Measurements from ENCODE around the gene ARHGAP31. TPM values are rescaled to one million over a fixed set of nuclear protein-coding genes. Genes with fewer than 3 reads are reported as not detected.

Gene ARHGAP31
- total and polyA plus RNA-seq, 10 donors: 2.0 to 38.0 (median 25.3) TPM

DNA sequence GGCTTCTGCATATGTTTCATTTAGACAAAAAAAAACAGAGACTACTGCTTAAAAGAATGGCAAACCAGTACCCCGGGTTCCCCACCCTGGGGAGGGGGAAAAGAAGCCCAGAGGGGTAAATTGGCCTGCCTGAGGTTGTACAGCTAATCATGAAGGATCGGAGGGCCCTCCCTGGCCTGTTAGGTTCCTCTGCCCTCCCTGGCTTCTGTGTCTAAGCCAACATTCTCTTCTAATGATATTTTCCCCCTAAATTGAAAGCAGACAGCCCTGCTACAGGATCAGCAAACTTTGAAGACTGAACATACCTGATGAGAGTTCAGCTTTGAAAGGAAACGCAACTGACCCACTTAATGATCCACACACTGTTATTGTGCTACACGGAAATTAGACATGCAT lies 2.5 kb downstream of the ARHGAP31 start:
- 66 to 82% (median 76%) methylated on average over 4 of the region's 4 CpGs for WGBS, 5 donors
- H3K4me3 ChIP-seq: peak overlapping the region in 7 of 8 donors; percentile 8 to 80 (median 71)
- intact Hi-C loops (cut with DNase I; ENCODE audit: low total_unique reads): no loop called here
- H3K36me3 ChIP-seq: peaks cover 0 to 9% (median 0%) of the 10 kb centered on the region in 6 donors
- H3K27ac ChIP-seq: peak overlapping the region in 5 of 8 donors; percentile 15 to 97 (median 94)
- H3K27me3 ChIP-seq (replicated peaks in 1 of 7): no peaks in the 10 kb centered on the region
- H3K4me1 ChIP-seq: peaks cover 21 to 86% (median 60%) of the 10 kb centered on the region in 6 donors
- DNase-seq: peak; percentile 31
- no peaks in the 10 kb centered on the region for H3K9me3 ChIP-seq
- TF ChIP-seq POLR2AphosphoS5 (IDR thresholded peaks at IDR 0.05) (no peak), POLR2A (IDR thresholded peaks at IDR 0.05) (no peak), CTCF (IDR thresholded peaks at IDR 0.05 in 8 of 11, conservative IDR thresholded peaks at IDR 0.05 in 3 of 11) (no peak)

DNA sequence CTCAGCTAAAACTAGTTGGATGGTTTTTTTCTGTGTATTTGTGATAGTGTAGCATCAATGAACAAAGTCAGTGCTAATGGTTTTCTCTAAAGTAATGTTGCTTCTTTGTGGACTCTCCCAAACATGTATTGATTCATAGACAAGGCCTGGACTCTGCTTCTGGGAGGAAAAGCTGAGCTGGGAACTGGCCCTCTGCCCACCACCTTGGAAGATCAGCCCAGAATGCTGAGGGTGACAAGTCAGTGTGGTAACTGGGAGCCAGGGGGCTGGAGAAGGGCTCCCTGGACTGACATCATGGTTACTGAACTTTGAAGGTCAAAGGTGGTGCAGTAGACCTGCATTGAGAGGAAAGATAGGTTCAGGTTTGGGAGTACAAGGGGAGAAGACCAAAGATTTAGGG lies 3.0 kb downstream of the ARHGAP31 start:
- Histone ChIP-seq H3K27me3 (replicated peaks in 1 of 7) (no peaks in the 10 kb centered on the region), H3K36me3 (peaks cover 0 to 9% (median 0%) of the 10 kb centered on the region in 6 donors), H3K4me1 (peaks cover 22 to 89% (median 63%) of the 10 kb centered on the region in 6 donors), H3K9me3 (no peaks in the 10 kb centered on the region), H3K4me3 (peak overlapping the region in 2 of 8 donors; percentile 71 to 80), H3K27ac (peak overlapping the region in 3 of 8 donors; percentile 3 to 96 (median 94))
- TF ChIP-seq CTCF (IDR thresholded peaks at IDR 0.05 in 8 of 11, conservative IDR thresholded peaks at IDR 0.05 in 3 of 11): no peak
- no peak for TF ChIP-seq POLR2A (IDR thresholded peaks at IDR 0.05)
- TF ChIP-seq POLR2AphosphoS5 (IDR thresholded peaks at IDR 0.05): no peak
- DNase-seq: peak; percentile 47
- intact Hi-C loops (cut with DNase I; ENCODE audit: low total_unique reads): no loop called here

DNA sequence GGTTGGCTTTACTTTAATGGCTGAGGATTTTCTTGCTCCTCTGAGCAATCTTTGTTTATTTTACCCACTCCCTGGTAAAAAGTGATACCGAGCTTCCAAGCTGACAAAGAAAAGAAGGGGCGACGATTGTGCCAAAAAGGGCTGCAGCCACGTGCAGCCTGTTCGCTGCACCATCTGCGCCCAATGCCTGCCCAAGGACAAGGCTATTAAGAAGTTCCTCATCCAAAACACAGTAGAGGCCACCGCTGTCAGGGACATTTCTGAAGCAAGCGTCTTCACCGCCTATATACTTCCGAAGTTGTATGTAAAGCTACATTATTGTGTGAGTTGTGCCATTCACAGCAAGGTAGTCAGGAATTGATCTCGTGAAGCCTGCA lies 4.4 kb downstream of the ARHGAP31 start:
- TF ChIP-seq CTCF (IDR thresholded peaks at IDR 0.05 in 8 of 11, conservative IDR thresholded peaks at IDR 0.05 in 3 of 11): no peak
- no peak for TF ChIP-seq POLR2AphosphoS5 (IDR thresholded peaks at IDR 0.05)
- no peak for TF ChIP-seq POLR2A (IDR thresholded peaks at IDR 0.05)
- no peaks in the 10 kb centered on the region for H3K27me3 ChIP-seq (replicated peaks in 1 of 7)
- DNase-seq: peak; percentile 52
- WGBS, 5 donors: 71 to 82% (median 77%) methylated on average over 11 of the region's 11 CpGs
- H3K36me3 ChIP-seq: peaks cover 0 to 9% (median 0%) of the 10 kb centered on the region in 6 donors
- H3K27ac ChIP-seq: no peak overlapping the region
- no peak overlapping the region for H3K4me3 ChIP-seq
- peaks cover 27 to 89% (median 62%) of the 10 kb centered on the region in 6 donors for H3K4me1 ChIP-seq
- intact Hi-C loops (cut with DNase I; ENCODE audit: low total_unique reads): no loop called here
- H3K9me3 ChIP-seq: no peaks in the 10 kb centered on the region

DNA sequence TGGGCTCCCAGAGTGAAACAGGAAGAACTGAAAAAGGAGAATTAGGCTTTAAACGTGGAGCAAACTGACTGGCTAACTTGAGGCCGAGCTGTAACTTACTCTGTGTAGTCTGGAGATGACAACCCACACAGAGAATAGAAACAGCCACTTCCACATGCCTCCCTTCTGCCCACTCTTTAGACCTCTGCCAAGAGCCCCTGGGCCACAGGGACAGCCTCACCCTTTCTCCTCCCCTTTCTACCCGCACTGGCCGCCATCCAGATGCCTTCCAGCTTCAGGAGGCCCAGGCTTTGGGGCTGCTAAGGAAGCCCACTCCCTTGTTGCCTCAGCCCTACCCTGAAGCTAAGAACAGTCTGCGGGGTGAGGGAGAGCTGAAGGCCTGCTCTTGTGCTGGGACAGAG lies 6.8 kb downstream of the ARHGAP31 start:
- Histone ChIP-seq H3K4me1 (peaks cover 27 to 91% (median 63%) of the 10 kb centered on the region in 6 donors), H3K27me3 (replicated peaks in 1 of 7) (no peaks in the 10 kb centered on the region), H3K36me3 (peaks cover 0 to 9% (median 0%) of the 10 kb centered on the region in 6 donors), H3K4me3 (no peak overlapping the region), H3K9me3 (no peaks in the 10 kb centered on the region), H3K27ac (peak overlapping the region in 5 of 8 donors; percentile 27 to 63 (median 58))
- 59 to 79% (median 71%) methylated on average over 3 to 5 of the region's 5 CpGs for WGBS, 5 donors
- TF ChIP-seq POLR2A (IDR thresholded peaks at IDR 0.05): no peak
- no peak for TF ChIP-seq CTCF (IDR thresholded peaks at IDR 0.05 in 8 of 11, conservative IDR thresholded peaks at IDR 0.05 in 3 of 11)
- no peak for TF ChIP-seq POLR2AphosphoS5 (IDR thresholded peaks at IDR 0.05)
- intact Hi-C loops (cut with DNase I; ENCODE audit: low total_unique reads): no loop called here
- no peak for DNase-seq
